ENCODE measurements around the gene HCFC2.
"Not testable (repeated sequence)": the region's sequence is repeated elsewhere in the genome, so short reads cannot be mapped to it uniquely, and the experiment has no call there.

HCFC2 gene

DNA sequence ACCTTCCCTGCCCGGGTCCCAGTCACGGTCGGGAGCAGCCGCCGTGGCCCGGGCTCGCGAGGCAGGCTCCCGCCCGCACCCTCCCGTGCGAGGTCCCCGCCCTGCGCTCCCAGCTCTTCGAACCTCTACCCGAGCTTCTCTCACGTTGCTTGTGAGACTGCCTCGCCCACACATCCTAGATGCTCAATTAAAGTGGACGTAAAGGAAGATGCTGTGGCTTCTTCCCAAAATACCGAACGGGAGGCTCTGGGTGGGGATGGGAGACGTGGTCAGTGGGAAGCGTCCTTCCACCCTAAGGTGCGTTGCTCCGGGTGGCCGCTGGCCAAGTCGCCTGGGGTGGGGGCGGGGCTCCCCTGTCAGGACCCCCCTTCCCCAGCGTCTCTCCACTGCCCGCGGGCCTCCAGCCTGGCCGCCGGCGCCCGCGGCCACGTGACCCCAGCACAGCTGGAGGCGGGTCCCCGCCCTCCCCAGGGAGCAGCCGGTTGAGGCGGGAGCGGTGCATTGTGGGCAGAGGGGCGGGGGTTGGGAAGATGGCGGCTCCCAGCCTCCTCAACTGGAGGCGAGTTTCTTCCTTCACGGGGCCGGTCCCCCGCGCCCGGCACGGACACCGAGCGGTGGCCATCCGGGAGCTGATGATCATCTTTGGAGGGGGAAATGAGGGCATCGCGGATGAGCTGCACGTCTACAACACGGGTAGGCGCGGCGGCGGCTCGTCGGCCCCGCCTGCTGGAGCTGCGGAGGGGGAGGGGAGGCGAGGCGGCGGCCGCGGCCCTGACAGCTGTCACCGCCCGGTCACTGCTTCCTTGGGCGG lies at the start of gene HCFC2:
Gene HCFC2, plus strand, starts transcription at position 501 of the 811 bp plus-strand sequence. Its CDS starts 30 bp downstream, at position 531.
- peak; percentile 91 for DNase-seq

DNA sequence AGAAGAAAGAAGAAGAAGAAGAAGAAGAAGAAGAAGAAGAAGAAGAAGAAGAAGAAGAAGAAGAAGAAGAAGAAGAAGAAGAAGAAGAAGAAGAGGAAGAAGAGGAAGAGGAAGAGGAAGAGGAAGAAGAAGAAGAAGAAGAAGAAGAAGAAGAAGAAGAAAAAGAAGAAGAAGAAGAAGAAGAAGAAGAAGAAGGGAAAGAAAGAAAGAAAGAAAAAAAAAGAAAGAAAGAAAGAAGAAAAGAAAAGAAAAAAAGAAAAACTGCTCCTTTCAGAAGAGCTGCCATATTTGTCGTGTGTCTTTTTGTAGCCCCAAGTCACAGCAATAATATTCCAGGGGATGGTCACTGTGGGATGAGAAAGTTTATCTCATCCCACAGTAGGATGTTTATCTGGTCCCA lies 42.5 kb upstream of the HCFC2 start:
- not testable (repeated sequence) for DNase-seq

DNA sequence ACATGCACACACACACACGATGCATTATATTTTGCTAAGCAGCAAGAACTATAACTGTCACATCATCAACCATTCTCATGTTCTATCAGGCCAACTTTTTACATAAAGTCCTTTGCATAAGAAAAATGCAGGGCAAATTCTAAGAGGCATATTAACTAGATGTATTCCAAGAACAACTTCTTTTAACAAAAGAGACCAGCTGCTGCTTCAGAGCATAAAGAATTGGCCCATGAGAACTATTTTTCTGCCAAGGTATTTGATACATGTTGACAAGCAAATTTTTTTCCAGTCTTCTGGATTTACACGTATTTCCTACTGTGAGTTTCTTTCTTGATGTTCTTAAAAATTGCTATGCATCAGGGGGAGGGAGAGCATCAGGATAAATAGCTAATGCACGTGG lies 41.5 kb upstream of the HCFC2 start:
- DNase-seq, result no peak

DNA sequence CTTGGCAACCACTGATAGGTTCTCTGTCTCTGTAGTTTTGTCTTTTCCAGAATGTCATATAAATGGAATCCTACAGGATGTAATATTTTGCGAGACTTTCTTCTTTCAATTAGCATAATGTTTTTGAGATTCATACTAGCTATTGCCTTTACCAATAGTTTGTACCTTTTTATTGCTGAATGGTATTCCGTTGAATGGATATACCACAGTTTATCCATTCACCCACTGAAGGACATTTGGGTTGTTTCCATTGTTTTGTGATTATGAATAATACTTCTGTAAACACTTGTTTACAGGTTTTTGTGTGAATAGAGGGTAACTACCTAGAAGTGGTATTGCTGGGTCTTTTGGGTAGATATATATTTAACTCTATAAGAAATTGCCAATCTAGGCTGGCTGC lies 40.6 kb upstream of the HCFC2 start:
- no peak for DNase-seq

DNA sequence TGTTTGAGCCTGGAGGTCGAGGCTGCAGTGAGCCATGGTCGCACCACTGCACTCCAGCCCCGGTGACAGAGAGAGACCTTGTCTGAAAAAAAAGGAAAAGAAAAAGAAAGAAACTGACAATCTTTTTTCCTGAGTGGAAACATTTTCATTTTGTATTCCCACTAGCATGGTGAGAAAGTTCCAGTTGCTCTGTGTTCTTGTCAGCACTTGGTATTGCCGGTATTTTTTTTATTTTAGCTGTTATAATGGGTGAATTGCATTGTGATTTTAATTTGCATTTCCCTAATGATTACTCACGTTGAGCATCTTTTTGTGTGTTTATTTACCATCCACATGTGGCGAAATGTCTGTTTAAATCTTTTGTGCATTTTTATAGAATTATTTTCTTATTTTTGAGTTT lies 40.0 kb upstream of the HCFC2 start:
- DNase-seq, result no peak

DNA sequence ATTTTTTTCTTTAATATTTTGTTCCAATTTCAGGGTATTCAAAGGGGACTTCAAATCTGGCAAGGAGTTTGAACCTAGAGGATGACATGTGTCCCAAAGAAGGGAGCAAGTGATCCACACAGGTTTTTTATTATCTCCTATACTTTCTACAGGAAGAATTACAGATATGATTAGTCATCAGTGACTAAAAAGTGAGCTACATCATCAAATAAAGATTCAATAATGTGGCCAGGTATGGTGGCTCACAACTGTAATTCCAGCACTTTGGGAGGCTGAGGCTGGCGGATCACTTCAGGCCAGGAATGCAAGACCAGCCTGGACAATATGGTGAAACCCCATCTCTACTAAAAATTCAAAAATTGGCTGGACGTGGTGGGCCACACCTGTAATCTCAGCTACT lies 38.6 kb upstream of the HCFC2 start:
- no peak for DNase-seq

DNA sequence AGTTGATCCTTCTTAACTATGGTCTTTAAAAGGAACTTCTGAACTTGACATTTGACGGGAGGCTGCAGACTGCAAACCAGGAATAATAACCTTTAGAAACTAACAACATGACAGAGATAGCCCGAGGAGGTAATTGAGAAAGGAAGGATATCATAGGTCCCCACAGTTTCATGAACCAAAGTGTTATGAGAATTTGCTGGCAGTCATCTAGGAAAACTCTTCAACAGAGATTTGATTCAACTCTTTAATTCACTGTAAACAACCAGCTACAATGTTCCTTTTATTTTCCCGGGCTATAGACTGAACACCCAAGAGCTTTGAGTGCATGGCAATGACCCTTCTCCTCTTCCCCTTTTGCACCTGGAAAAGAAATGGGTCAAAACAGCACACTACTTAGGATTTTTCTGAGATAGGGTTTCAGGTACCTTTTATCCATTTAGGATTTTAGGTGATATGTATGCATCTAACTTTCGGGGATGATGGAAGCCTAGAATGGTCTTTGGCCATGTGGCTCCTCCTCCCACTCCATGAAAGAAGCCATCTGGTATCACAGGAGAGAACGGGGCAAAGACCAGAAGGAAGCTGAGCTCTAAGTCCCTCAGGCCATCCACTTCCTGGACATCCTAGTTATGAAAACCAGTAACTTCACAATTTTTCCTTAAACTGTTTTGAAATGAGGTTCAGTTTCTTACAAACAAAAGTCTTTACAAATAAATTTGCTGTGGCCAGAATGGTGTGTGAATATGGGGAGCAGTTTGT lies 37.3 kb upstream of the HCFC2 start:
- no peak for DNase-seq

DNA sequence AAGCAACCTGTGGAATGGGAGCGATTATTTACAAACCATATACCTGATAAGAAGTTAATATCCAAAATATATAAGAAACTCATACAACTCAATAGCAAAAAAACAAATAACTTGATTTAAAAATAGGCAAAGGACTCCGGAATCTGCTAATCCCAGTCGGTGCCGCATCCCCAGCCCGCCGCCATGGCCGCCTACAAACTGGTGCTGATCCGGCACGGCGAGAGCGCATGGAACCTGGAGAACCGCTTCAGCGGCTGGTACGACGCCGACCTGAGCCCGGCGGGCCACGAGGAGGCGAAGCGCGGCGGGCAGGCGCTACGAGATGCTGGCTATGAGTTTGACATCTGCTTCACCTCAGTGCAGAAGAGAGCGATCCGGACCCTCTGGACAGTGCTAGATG lies 33.7 kb upstream of the HCFC2 start:
- DNase-seq, result not testable (repeated sequence)

DNA sequence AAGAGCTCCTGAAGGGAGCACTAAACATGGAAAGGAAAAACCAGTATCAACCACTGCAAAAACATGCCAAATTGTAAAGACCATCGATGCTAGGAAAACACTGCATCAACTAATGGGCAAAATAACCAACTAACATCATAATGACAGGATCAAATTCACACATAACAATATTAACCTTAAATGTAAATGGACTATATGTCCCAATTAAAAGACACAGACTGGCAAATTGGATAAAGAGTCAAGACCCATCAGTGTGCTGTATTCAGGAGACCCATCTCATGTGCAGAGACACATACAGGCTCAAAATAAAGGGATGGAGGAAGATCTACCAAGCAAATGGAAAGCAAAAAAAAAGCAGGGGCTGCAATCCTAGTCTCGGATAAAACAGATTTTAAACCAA lies 28.2 kb upstream of the HCFC2 start:
- not testable (repeated sequence) for DNase-seq

DNA sequence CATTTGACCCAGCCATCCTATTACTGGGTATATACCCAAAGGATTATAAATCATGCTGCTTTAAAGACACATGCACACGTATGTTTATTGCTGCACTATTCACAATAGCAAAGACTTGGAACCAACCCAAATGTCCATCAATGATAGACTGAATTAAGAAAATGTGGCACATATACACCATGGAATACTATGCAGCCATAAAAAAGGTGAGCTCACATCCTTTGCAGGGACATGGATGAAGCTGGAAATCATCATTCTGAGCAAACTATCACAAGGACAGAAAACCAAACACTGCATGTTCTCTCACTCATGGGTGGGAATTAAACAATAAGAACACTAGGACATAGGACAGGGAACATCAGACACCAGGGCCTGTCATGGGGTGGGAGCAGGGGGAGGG lies 24.6 kb upstream of the HCFC2 start:
- not testable (repeated sequence) for DNase-seq

DNA sequence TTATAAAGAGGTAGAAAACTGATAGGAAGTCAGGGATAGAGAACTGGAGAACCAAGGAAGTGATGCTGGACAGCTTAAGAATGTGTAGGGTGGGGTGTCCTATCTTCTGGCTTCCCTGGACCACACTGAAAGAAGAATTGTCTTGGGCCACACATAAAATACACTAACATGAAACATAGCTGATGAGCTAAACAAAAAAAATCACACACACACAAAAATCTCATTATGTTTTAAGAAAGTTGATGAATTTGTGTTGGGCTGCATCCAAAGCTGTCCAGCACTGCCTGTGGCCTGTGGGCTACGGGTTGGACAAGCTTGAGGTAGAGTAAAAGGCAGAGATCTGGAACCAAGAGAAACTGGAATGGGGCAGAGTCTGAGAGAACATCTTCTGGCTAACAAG lies 21.8 kb upstream of the HCFC2 start:
- no peak for DNase-seq

DNA sequence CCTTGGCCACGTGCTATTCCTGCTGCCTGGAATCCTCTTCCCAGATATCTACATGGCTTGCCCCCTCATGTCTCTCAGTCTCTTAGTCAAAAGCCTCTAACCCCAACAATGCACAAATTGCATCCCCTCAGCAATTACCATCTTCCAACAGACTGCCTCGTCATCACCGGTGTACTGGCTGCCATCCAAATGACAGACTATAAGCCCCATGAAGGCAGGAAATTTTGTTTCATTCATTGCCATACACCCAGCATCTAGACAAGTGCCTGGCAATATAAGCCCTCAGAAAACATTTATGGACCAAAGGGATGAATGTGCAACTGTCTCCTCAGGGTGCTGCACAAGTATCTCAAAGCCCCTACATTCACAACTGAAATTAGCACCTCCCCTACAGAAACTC lies 20.2 kb upstream of the HCFC2 start:
- no peak for DNase-seq

DNA sequence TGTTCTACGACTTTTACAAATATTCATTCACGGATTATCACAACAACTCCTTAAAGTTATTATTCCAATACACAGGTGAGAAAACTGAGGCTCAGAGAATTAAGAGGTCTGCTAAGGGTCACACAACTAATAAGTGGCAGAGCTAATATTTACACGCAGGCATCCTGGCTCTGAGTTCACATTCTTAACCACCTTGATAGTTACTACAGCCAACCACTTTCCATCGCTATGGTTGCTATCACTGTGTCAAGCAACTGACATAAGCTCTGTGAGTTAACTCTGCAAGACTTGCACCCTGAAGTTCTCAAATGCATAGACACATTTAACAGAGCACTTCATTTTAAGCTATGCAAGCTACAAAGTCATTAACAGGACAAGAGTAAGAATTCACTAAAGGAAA lies 18.0 kb upstream of the HCFC2 start:
- no peak for DNase-seq

DNA sequence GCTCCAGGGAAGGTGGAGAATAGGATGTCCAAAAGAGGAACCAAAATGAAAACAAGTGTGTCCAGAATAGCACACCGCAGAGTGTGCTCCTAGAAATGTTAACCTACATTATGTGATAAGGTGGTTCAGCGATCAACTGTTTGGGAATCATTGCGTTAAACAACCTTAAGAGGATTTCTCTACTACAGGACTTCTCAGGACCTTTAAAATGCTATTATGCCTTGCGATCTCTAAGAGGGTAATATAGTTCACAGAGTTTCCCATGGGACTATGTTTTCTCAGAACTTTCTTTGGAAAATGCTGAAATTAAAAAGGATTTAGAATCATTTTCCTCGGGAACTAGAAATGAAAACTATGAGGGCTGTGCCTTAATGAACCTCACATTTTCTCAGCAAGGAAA lies 16.2 kb upstream of the HCFC2 start:
- no peak for DNase-seq

DNA sequence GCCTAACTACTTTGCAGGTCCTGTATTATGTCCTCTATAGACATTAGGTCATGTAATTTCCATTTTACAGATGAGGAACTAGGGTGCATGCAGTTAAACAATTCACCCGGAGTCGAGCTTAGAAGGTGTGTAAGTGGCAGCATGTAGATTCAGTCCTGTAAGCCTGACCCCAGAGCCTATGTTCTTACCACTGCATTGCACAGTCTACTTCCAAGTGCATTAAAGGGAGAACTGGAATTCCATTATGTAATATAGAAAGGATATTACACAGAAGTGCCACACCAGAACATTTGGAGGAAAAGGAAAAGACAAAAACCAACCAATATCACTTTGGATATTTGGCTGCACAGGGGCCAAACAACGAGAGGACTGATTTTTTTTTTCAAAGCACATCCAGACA lies 15.5 kb upstream of the HCFC2 start:
- DNase-seq, result no peak

DNA sequence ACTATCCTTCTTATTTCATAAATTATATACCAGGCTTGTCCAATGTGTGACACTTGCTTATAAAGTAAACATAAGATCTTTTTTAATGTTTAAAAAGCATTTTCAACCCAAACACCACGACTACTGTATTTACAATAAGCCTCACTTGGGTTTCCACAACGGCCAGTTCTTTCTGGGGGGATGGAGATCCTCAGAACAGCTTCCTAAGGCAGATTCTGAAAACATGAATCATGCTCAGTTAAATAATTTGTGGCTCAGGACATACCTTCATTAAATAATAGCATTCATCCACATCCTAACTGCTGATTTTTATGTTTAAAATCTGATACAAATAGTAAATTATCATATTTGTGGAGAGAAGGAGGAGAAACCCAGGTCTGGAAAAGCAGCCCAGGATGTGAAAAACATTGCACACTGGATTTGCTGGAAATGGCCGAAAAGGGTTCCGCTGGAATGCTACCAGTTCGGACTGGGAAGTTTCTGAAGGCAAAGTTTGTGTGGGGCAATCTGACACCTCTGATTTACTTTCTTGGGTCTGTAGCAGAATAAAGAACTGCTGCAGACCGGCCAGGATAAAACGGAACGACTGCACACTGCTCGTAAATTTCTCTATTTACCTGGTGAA lies 14.9 kb upstream of the HCFC2 start:
- no peak for DNase-seq

DNA sequence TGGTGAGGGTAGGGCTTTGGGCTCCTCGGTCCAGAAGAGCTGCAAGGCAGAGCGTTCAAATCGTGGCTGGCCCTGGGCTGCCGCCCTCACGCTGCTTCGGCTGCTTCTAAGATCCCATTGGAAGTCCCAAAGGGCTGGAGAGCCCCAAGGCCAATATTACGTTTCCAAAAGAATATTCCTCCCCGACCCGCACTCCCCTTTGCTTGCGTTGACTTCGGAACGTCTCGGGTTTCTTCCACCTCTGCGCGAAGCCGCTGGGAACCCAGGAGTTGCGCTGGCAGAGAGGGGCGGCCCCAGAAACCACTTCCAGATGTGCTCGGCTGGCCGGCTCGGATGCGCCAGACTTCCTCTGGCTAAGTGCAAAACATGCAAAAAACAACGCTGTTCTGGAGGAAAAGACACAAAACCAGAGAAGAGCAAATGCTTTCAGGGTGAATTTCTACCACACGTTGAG lies 14.4 kb upstream of the HCFC2 start, which contains the start of gene GLT8D2:
Gene GLT8D2, minus strand, starts transcription at position 285 of the 454 bp plus-strand sequence. CDS start 30,539 bp downstream, outside the sequence.
- no peak for DNase-seq

DNA sequence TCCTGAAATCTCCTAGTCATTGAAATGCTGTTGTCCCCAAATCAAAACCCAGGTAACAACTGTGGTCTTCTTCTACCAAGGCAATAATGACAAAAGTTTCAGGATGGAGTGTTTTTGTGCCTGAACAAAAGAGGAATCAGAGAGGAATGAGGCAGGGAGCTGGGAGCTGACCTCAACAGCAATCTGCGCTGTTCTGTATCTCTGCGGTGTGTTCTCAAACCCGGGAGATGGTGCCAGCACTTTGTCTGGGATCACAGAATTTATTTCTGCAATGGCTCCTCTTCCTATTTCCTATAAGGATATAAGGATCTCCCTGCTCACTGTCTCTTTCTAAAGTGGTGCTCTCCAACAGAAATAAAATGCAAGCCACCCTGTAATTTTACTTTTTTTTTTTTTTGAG lies 13.9 kb upstream of the HCFC2 start:
- no peak for DNase-seq

DNA sequence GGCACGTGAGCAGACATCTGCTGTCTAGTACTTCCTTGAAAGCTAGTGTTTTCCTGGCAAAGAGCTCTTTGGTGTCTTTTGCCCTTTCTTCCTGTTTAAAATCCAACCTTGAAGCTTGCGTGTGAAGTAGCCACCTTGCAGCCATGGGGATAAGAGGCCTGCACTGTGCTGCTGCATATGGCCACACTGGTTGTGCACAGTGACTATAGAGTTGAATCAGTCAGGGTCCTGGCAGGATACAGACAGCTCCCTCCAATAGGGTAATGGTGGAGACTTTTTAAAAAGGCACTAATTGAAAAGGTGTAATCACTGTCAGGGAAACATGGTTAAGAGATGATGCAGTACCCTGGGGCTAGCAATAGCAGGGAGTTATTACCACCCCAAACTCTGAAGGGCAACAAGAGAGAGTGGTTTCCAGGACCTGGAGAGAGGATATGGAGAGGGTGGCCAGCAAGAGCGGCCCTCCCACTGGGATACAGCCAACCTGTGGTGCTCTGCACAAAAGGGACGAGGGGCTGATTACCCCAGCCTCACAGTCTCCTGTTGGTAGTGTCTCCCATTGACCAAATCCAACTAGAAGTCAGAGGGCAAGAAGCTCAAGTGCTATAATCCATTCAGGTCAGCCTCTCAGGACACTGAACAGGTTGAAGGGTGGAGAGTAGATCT lies 9.5 kb upstream of the HCFC2 start:
- DNase-seq, result no peak

DNA sequence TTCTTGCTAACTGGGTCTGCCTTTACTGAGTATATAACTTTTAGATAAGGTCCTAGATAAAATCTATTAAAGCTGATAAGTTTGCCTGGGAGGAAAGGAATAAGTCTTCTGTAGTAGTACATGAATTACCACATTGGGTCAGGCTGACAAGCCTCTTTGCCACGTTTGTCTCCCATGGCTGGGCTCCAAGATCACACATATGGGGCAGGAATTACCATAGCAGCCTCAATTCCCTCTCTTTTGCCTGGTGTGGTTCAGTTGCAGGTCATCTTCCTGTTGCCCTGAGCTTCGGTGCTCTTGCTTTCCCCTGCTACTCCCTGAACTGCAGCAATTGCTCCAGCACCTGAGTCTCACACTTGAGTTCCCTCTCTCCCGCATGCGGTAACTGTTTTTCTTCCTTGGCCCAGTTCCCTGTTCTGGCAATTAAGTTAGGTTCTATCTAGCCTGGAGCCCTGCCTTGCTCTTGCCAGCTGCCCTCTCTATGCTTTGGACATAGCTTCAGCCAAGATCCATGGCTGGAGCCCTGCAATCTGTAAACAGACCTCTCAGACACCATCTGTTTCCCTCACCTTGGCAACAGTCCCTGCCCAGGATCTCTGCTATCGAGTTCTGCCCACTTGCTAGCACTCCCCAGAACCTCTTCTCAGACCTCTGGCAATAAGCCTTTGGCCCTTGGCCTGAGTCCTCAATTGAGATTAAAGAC lies 8.5 kb upstream of the HCFC2 start:
- no peak for DNase-seq

DNA sequence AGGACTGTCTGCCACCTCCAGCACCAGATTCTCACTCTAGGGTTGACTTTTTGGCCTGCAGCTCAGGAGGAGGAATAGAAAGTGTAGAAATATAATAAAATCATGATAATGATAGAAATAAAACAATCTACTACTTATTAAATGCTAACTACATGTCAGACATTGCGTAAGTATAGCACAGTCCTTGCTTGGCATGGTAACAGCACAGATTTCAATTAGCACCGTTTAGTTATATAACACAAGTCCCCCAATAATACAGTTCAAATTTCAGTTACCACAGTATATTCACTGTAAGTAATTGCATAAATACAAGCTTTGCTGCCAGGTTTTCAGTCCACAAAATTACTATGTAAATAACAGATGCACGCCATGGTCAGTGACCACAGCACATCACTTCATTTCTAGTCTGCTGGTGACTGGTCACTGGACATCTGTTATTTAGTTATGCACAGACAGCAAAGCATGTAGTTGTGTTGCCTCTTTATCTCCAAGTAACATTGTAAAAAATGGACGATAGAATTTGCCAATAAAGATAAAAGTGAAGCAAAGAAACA lies 7.8 kb upstream of the HCFC2 start:
- DNase-seq, result no peak

DNA sequence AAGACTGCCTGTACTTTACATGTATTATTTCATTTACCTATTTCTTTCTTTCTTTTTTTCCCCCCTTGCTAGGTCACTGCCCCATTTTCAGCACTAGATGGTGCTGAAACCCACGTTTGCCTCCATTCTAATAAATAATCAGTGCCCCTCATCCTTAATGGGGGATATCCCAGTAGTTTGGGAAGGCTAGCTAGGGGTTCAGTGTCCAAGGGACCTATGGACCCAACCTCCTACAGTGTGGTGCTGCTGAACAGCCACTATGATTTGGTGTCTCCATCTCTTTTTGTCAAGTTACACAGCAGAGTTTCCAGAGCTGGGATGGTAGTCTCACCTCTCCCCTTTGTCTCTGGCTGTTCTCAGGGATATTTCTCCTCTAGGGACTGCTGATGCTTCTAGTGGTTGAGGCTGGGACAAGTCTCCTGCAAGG lies 6.5 kb upstream of the HCFC2 start:
- no peak for DNase-seq

Measured in activated CD8-positive, alpha-beta memory T cell treated with anti-CD3 and anti-CD28 coated beads, Interleukin-2, amount 50 U/mL, for 4 hours (primary cell).